NCI-H2029 (cell line): Measurements from ENCODE around the gene WASHC2A.
"Not testable (repeated sequence)": the region's sequence is repeated elsewhere in the genome, so short reads cannot be mapped to it uniquely, and the experiment has no call there.

Experiments
- DNase-seq: peaks from one replicate; lab custom pipeline; 2025; lab: John Stamatoyannopoulos, UW

WASHC2A gene

GRCh38 chr10:50157868-50158267 is 90.1 kb downstream of the WASHC2A start:
- DNase-seq = not testable (repeated sequence)

GRCh38 chr10:50159856-50160255 is 92.1 kb downstream of the WASHC2A start:
- not testable (repeated sequence) for DNase-seq

GRCh38 chr10:50165038-50165437 is 97.3 kb downstream of the WASHC2A start:
- DNase-seq = not testable (repeated sequence)

GRCh38 chr10:50167833-50168232 is 100.1 kb downstream of the WASHC2A start:
- DNase-seq = not testable (repeated sequence)

- DNase-seq = not testable (repeated sequence)
Observed at GRCh38 chr10:50169506-50169905, 101.8 kb downstream of the WASHC2A start.

- DNase-seq = not testable (repeated sequence)
Observed at GRCh38 chr10:50174788-50175525, 107.2 kb downstream of the WASHC2A start.
